A673 (cell line): ENCODE measurements around the gene ST6GALNAC6.
"Not testable (repeated sequence)": the region's sequence is repeated elsewhere in the genome, so short reads cannot be mapped to it uniquely, and the experiment has no call there.

ENCODE experiments used
- EZH2 ChIP-seq: fragments of 200-600 bp; sonication (generic); IDR thresholded peaks from 2 replicates; pipeline ENCODE4 v1.6.1; 2017; ENCODE audit warnings: borderline replicate concordance, low read depth, mild to moderate bottlenecking, mixed read lengths, antibody characterized with exemption, low read length; ENCODE audit not compliant: poor library complexity, severe bottlenecking
- TF ChIP-seq, protein P1 (sequence below): fragments of 300-800, 200-600 bp; sonication (generic); conservative IDR thresholded peaks from 2 replicates; pipeline ENCODE4 v1.5.1; 2017; ENCODE audit warnings: low read depth, mild to moderate bottlenecking, antibody characterized with exemption, low read length, moderate library complexity, mixed read lengths

GRCh38 chr9:127870153-127870491, 29.3 kb downstream of the ST6GALNAC6 start:
- TF ChIP-seq, protein P1, sequence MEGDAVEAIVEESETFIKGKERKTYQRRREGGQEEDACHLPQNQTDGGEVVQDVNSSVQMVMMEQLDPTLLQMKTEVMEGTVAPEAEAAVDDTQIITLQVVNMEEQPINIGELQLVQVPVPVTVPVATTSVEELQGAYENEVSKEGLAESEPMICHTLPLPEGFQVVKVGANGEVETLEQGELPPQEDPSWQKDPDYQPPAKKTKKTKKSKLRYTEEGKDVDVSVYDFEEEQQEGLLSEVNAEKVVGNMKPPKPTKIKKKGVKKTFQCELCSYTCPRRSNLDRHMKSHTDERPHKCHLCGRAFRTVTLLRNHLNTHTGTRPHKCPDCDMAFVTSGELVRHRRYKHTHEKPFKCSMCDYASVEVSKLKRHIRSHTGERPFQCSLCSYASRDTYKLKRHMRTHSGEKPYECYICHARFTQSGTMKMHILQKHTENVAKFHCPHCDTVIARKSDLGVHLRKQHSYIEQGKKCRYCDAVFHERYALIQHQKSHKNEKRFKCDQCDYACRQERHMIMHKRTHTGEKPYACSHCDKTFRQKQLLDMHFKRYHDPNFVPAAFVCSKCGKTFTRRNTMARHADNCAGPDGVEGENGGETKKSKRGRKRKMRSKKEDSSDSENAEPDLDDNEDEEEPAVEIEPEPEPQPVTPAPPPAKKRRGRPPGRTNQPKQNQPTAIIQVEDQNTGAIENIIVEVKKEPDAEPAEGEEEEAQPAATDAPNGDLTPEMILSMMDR, result 0 out of 2 replicates have a peak, but pooled peaks have one; percentile 6
- not testable (repeated sequence) for TF ChIP-seq EZH2
